Measurements from ENCODE around the gene TMC7. TPM values are rescaled to one million over a fixed set of nuclear protein-coding genes. Genes with fewer than 3 reads are reported as not detected.

Gene TMC7
- total RNA-seq, 1 donor from 2014 or later: 3.9 TPM

- peak; percentile 74 for DNase-seq (ENCODE audit: low read depth)
Observed at GRCh38 chr16:19086322-19087199, 102.8 kb downstream of the TMC7 start.

DNA sequence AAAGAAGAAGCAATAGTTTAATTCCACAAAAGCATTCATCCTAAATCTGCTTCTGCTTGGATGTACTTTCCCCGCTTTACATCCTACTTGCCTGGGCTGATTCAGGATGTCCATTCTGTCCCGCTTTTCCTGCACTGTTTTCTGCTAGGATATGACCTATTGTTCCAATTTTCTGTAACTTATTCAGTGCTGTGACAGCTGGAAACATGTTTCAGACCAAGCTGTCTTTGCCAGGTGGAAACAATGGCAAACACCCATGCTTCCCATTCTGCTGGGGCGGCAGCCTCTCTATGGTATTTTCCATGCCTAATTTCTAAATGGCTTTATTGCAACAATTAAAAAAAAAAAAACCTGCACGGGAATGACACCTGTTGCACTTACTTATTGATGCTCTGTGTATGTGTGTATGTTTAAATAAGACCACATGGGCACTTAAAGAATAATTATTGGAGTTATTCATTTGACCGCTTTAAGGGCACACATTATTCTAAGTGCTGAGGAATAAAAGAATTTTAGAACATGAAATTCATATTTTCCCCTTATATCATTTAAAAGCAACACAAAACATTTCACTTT is 104.7 kb downstream of the TMC7 start:
- no peak for DNase-seq (ENCODE audit: low read depth)

DNA sequence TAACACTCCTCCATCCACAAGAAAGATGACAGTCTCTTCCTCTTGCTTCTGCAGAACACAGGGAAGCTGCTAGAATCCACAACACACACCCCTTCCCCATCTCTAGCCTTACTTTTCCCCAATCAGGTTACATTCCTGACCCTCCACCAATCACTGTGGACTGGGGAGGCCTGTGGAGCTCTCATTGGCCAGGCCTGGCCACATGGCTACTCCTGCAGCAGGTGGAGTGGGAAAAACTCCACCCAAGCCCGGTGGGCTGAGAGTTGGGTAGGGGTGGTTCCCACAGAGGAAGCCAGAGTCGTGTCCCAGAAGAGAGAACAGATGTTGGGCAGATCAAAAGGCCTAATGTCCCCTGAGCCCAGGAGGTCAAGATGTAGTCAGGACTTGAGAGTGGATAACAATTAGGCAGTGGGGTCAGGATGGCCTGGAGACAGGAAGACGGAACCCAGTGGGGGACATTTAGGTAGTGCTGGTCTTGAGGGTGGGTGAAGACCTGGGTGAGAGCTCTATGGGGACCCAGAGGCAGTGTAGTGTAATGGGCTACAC is 105.7 kb downstream of the TMC7 start:
- DNase-seq (ENCODE audit: low read depth): no peak

GRCh38 chr16:19090916-19091315 is 107.2 kb downstream of the TMC7 start:
- no peak for DNase-seq (ENCODE audit: low read depth)

DNA sequence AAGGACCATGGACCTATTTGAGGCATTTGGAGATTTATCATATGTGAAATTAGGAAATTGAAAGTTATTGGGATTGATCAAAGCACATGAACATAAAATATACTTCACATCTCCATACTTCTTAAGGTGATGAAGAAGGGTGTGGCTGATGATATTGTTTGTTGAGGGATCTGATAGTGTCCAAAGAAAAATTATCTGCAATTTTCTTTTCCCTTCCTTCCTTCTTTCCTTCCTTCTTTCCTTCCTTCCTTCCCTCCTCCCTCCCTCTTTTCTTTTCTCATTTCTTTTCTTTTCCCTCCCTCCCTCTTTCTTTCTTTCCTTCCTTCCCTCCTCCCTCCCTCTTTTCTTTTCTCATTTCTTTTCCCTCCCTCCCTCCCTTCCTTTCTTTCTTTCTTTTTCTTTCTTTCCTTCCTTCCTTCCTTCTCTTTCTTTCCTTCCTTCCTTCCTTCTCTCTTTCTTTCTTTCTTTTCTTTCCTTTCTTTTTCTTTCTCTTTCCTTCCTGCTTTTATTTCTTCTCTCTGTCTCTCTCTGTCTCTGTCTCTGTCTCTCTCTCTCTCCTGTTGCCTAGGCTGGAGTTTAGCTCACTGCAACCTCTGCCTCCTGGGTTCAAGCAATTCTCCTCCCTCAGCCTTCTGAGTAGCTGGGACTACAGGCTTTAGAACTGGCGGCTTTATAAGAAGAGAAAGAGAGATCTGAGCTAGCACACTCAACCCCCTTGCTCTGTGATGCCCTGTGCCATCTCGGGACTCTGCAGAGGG is 109.1 kb downstream of the TMC7 start:
- DNase-seq (ENCODE audit: low read depth): no peak

- no peak for DNase-seq (ENCODE audit: low read depth)
Observed at GRCh38 chr16:19093631-19094541, 110.2 kb downstream of the TMC7 start.

DNA sequence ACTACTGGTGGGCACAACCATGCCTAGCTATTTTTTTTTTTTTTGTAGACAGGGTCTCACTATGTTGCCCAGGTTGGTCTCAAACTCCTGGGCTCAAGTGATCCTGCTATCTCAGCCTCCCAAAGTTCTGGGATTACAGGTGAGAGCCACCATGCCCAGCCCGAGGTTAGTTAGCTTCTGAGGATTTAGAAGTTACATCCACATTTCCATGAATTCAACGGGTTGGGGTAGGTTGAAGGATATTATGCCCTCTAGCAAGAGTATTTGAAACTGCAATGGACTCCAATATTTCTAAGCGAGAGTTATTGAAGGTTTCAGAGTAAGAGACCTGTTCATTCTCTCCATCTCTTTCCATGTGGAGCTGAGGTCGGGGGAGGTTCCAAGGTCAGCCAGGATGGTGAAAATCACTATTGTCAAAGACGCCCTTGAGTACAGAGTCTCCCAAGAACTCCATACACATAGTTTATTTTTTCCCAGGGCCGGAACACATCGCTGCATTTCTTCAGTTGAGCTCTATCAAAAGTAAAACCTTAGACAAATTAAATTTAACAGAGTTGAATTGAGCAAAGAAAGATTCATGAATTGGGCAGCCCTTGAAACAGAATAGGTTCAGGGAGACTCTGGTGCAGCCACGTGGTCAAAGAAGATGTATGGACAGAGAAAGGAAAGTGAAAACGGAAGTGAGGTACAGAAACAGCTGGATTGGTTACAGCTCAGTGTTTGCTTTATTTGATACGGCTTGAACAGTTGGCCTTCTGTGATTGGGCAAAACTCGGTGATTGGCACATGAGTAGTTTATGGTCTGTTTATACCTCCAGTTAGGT is 111.0 kb downstream of the TMC7 start:
- no peak for DNase-seq (ENCODE audit: low read depth)

DNA sequence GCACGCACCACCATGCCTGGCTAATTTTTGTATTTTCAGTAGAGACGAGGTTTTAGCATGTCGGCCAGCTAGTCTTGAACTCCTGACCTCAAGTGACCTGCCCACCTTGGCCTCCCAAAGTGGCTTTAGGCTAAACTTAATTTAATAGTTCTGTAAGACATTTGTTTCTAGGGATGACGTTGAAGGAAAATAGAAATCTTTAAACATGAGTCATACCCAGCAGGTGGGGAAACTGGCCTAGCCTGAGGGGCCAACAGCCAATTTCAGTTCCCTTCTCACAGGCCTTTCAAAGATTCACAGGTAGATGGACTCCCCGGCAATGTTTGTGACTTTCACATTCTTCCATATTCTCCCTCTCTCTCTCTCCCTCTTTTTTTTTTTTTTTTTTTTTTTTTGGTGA is 111.9 kb downstream of the TMC7 start:
- DNase-seq (ENCODE audit: low read depth): no peak

DNA sequence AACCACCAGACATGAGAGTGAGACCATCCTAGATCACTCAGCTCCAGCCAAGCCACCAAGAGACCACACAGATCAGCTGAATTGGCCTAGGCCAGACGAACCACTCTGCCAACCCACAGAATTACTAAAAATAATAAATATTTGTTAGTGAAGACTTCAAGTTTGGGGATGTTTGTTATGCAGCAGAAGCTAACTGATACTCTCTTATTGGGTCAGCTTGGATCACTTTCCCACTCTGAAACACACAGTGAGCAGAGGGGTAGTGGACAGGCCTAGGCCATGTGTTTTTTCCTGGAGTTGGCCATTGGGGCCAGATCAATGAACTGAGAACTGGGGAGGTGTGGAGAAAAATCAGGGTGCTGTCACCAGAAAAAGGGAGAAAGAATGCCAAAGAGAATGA is 114.4 kb downstream of the TMC7 start:
- no peak for DNase-seq (ENCODE audit: low read depth)

- DNase-seq (ENCODE audit: low read depth): no peak
Observed at GRCh38 chr16:19102187-19102872, 118.6 kb downstream of the TMC7 start.

DNA sequence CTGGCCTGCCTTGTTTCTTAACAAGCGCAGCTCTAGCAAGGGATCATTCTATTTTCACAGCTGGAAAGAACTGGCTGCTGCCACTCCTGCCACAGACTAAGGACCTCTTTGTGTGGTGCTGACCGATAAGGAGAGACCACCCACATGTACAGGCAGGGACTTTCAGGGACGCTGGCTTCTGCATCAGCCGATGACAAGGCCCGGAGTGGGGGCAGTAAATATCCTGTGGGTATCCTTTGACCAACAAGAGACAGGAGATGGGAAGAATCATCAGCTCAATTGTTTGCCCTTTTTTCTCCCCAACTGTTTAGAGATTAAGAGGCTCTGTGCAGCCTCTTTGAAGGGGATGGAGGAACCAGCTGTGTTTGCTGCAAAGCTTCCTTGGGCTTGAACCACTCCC is 120.9 kb downstream of the TMC7 start:
- DNase-seq (ENCODE audit: low read depth): no peak

- no peak for DNase-seq (ENCODE audit: low read depth)
Observed at GRCh38 chr16:19105131-19105530, 121.4 kb downstream of the TMC7 start.

DNA sequence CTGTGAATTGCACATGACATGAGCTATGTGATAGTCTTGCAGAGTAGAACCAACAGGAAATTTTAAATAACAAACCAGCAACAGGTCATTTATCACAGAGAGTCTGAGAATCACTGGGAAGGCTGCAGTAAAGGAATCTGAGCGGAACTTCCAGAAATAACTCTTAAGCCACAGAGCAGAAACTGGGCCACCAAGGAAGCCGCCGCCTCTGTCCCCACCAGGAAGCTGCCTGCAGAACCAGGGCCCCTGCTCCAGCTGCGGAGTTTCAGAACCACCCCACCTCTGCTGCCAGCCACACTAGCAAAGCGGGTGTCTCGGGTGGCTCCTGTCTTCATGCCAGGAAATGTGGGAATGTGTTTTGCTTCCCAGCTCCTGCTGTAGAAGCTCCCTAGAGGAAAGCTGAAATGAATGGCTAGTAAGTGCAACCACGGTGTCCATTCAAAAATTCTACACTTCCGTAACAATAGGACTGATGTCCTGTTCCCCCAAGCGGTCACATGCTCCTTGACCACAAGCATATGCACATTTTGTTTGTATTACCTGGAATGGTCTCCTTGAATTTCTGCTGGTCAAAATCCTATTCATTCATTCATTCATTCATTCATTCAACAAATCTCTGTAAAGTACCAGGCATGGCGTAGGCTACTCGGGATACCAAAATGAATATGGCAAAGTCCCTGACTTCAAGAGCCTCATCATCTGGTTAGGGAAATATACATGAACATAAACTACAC is 122.3 kb downstream of the TMC7 start:
- DNase-seq (ENCODE audit: low read depth): no peak

DNA sequence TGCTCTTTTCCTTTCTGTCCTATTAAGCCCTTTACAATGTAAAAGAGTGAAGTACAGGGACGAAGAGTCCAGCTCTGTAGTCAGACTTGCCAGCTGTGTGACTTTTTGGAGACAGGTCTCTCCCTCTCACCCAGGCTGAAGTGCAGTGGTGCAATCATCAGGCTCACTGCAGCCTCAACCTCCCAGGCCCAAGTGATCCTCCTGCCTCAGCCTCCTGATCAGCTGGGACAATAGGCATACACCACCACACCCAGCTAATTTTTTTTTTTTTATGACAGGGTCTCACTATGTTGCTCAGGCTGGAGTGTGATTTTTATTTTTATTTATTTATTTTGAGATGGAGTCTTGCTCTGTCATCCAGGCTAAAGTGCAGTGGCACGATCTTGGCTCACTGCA is 122.9 kb downstream of the TMC7 start:
- no peak for DNase-seq (ENCODE audit: low read depth)

DNA sequence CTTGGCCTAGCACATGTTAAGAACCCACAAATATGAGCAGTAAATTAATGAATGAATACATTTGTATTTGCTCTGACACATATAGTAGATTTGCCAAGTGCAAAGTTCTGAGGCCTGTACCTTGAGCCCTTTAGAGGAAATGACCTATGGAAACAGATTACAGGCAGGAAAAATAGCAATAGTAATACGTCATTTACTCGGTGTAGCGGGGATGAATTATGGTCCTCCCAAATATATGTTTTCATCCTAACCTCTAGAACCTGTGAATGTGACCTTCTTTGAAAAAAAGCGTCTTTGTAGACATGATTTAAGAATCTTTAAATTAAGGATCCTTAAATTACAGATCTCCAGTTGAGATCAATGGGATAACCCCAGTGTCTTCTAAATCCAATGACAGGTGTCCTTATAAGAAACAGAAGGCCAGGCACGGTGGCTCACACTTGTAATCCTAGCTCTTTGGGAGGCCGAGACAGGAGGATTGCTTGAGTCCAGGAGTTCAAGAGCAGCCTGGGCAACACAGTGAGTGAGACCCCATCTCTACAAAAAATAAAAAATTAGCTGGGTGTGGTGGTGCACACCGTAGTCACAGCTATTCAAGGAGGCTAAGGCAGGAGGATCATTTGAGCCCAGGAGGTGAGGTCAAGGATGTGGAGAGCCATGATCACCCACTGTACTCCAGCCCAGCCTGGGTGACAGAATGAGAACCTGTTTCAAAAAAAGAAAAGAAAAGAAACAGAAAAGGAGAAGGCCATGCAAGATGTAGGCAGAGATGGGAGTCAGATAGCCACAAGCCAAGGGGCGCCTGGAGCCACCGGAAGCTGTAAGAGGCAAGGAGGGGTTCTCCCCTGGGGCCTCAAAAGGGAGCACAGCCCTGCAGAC is 124.9 kb downstream of the TMC7 start:
- DNase-seq (ENCODE audit: low read depth): no peak

DNA sequence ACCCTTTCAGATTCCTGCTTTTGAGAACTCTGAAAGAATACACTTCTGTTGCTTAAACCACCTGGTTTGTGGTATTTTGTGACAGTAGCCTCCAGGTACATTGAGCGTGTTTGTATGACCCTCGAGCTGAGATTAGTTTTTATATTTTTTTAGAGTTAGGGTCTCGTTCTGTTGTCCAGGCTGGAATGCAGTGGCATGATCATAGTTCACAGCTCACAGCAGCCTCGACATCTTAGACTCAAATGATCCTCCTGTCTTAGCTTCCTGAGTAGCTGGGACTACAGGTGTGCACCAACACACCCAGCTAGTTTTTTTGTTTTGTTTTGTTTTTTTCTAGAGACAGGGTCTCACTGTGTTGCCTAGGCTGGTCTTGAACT is 125.5 kb downstream of the TMC7 start:
- DNase-seq (ENCODE audit: low read depth): no peak

DNA sequence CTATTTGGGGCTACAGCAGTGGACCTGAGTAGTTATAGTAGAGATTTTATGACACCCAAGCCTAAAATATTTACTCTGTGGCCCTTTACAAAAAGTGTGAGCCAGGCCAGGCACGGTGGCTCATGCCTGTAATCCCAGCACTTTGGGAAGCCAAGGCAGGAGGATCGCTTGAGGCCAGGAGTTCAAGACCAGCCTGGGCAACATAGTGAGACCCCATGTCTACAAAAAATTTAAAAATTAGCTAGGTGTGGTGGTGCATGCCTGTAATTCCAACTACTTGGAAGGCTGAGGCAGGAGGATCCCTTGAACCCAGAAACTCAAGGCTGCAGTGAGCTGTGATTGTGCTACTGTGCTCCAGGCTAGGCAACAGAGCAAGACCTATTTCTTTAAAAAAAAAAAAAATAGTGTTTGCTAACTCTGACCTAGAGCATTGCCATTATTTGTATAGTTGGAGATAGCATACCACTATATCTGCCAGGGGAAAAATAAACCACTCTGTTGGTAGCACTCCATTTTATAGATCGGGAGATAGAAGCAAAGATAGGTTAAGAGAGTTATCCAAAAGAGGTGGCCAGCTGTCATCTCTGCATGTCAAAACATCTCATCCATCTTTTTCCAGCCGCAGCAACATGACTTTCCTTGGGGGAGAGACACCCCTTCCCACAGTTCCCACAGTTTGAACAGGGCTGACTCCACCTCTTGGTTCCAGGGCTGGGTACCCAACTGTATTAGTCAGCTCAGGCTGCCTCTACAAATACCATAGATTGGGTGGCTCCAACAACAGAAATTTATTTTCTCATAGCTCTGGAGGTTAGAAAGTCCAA is 127.0 kb downstream of the TMC7 start:
- DNase-seq (ENCODE audit: low read depth): no peak

Data from myocyte (in vitro differentiated cells).